Stimulated activated memory B cell treated with anti-CD40 and anti-IgM and Interleukin-4, amounts not matched to agents 10 μg/mL and 1 μg/mL and 100 μg/mL, for 72 hours (primary cell): ENCODE results near the gene HSD17B8.

Source experiments
- ATAC-seq: fragments of 150-1000 bp; cut with Tn5 transposase; 2 replicates; pipeline ENCODE4 v1.10.0; 2021
- H3K27ac Mint-ChIP-seq: one replicate; pipeline ENCODE4 v1.8.0; 2022; ENCODE audit warnings: mild to moderate bottlenecking, mixed read lengths
- H3K27me3 Mint-ChIP-seq: one replicate; pipeline ENCODE4 v1.8.0; 2022; ENCODE audit warnings: mixed read lengths
- H3K36me3 Mint-ChIP-seq: one replicate; pipeline ENCODE4 v1.8.0; 2022; ENCODE audit warnings: mixed read lengths
- H3K4me1 Mint-ChIP-seq: one replicate; pipeline ENCODE4 v1.8.0; 2022; ENCODE audit warnings: mixed read lengths
- H3K4me3 Mint-ChIP-seq: one replicate; pipeline ENCODE4 v1.8.0; 2022; ENCODE audit warnings: mild to moderate bottlenecking, moderate library complexity, mixed read lengths
- H3K9me3 Mint-ChIP-seq: one replicate; pipeline ENCODE4 v1.8.0; 2022; ENCODE audit warnings: mixed read lengths

HSD17B8 gene

GRCh38 chr6:33168284-33168601 lies 36.2 kb upstream of the HSD17B8 start:
- no peak for ATAC-seq
- H3K9me3 Mint-ChIP-seq = no peaks in the 10 kb centered on the region
- H3K27ac Mint-ChIP-seq = no peak overlapping the region
- H3K36me3 Mint-ChIP-seq = no peaks in the 10 kb centered on the region
- peaks cover 29% of the 10 kb centered on the region for H3K4me1 Mint-ChIP-seq
- H3K27me3 Mint-ChIP-seq = peaks cover 57% of the 10 kb centered on the region
- H3K4me3 Mint-ChIP-seq = no peak overlapping the region

DNA sequence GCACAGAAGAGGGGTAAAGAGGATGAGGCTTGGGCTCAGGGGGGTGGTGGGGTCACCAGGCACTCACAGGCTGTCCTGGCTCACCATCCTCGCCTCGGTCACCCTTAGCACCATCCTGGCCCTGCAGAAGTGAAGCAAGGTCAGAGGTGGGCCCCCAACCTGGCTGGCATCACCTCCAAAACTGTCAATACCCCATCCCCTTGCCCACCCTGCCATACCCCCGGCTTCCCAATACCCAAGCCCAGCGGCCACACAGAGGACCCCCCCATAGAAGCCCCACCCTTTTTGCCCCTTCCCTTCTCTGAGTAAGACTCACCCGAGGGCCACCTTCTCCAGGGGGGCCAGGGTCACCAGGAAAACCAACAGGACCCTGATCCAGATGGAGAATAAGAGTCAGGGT lies 35.8 kb upstream of the HSD17B8 start:
- H3K27me3 Mint-ChIP-seq = peaks cover 58% of the 10 kb centered on the region
- no peak for ATAC-seq
- no peaks in the 10 kb centered on the region for H3K9me3 Mint-ChIP-seq
- H3K4me1 Mint-ChIP-seq = peaks cover 29% of the 10 kb centered on the region
- no peak overlapping the region for H3K4me3 Mint-ChIP-seq
- H3K36me3 Mint-ChIP-seq = no peaks in the 10 kb centered on the region
- H3K27ac Mint-ChIP-seq = peak overlapping the region; percentile 69

GRCh38 chr6:33169291-33170175 lies 34.9 kb upstream of the HSD17B8 start:
- H3K27ac Mint-ChIP-seq = peak overlapping the region; percentile 69
- no peaks in the 10 kb centered on the region for H3K36me3 Mint-ChIP-seq

GRCh38 chr6:33170176-33171015 lies 34.1 kb upstream of the HSD17B8 start:
- H3K36me3 Mint-ChIP-seq = no peaks in the 10 kb centered on the region
- ATAC-seq = peak; percentile 69
- H3K27me3 Mint-ChIP-seq = peaks cover 56% of the 10 kb centered on the region
- peak overlapping the region; percentile 69 for H3K27ac Mint-ChIP-seq
- no peak overlapping the region for H3K4me3 Mint-ChIP-seq
- peaks cover 29% of the 10 kb centered on the region for H3K4me1 Mint-ChIP-seq
- no peaks in the 10 kb centered on the region for H3K9me3 Mint-ChIP-seq

More at GRCh38 chr6:33169291-33170175, 34.9 kb upstream of the HSD17B8 start:
- Mint-ChIP-seq H3K4me1 (peaks cover 29% of the 10 kb centered on the region), H3K27me3 (peaks cover 52% of the 10 kb centered on the region), H3K4me3 (no peak overlapping the region), H3K9me3 (no peaks in the 10 kb centered on the region)
- ATAC-seq = no peak

DNA sequence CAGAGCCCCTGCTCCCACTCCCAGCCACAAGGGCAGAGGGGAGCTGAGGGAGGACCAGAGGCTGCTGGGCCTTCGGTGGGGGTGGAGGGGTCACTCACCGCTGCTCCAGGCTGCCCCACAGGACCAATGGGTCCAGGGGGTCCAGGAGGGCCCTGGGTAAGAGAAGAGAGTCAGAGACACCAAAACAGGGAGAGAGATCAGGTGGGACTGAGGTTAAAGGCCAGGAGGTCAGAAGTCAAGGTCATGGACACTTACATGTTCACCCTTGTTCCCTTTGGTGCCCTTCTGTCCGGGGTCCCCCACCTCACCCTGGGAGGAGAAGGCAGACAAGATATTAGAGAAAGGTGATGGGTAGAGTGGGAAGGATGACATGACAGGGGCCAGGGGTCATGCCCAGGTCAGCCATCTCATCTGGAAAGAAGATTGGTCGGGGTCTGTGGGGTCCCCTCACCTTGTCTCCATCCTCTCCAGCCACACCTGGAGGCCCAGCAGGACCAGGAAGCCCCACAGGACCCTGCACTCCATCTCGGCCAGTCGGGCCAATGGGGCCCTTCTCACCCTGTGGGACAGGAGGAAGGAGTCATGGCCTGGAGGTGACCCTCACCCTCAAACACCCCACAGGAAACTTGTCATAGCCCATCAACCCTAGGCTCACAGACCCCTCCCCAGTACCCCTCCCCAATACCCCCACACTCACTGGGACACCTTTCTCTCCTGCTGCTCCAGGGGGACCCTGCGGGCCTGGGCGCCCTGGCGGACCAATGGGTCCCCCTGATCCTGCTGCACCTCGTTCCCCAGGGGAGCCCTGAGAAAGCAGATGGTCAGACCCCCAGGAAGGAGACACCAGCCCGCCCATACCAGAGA lies 33.2 kb upstream of the HSD17B8 start:
- no peak for ATAC-seq
- H3K27ac Mint-ChIP-seq = peak overlapping the region; percentile 69
- H3K4me1 Mint-ChIP-seq = peaks cover 29% of the 10 kb centered on the region
- H3K36me3 Mint-ChIP-seq = no peaks in the 10 kb centered on the region
- H3K4me3 Mint-ChIP-seq = no peak overlapping the region
- H3K27me3 Mint-ChIP-seq = peaks cover 56% of the 10 kb centered on the region
- H3K9me3 Mint-ChIP-seq = no peaks in the 10 kb centered on the region

DNA sequence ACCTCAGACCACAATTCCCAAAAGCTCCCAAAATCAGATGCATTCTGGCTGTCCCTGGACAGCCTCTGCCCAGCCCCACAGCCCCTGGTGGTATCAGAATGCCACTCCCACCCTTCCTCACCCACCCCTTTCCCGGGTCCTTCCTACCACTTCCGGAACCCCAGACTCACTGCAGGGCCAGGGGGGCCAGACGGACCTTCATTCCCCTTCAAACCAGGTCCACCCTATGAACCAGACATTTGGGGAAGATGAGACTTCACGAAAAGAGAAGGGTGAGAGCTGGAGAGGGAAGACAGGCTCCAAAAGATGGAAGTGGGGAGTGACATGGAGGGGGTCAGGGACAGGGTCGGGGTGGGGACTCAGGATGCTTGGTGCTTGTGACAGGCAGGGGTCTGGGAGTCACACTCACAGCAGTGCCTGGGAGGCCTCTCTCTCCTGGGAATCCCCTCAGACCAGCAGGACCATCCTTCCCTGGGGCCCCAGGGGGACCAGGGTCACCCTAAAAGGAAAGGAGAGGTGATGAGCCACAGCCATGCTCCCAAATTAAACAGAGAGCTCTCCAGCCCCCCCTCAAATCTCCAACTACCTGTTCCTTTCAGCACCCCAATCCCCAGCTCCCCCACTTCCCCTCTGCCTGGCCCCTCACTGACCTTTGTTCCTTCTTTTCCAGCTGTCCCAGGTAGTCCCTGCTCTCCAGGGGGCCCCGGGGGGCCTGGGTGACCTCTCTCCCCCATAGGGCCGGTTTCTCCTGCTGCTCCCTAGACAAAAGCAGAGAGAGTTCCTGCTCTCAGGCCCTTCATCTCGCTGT lies 32.4 kb upstream of the HSD17B8 start:
- Mint-ChIP-seq H3K27me3 (peaks cover 56% of the 10 kb centered on the region), H3K4me3 (no peak overlapping the region), H3K36me3 (no peaks in the 10 kb centered on the region), H3K27ac (peak overlapping the region; percentile 10), H3K4me1 (peaks cover 29% of the 10 kb centered on the region), H3K9me3 (no peaks in the 10 kb centered on the region)
- no peak for ATAC-seq

DNA sequence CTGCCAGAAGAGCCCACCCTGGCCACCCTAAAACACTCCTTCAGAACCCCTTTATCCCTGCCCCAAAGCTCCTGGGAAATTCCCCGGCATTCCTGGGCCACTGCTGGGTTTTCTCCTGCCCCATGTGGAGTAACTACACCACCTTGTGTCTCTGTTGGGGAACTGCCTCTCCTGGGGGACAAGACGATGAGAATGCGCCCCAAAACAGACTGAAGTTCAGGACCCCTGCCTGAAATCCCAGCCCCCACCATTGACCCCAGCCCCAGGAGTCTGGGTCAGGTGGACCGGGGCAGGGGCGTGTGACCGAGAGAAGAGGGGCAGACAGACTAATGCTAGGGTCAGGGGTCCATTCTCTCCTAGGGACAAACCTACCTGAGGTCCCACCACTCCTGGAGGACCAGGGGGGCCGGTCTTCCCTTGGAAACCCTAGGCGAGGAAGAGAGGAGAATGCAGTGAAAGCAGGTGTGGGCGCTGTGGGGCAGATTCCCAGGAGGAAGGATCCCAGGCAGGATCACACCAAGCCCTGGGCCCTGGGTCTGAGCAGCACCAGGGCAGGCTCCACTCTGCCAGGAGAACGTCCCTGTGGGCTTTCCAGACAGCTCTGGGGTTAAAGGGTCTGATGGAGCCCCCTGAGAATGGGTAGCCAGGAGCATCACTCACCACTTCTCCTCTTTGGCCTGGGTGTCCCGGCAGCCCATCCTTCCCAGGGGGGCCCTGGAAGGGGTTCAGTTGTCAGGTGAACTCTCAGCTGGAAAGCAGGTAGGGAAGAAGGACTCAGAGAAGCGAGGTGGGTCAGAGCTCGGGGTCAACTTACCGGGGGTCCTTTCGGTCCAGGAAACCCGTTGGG lies 31.5 kb upstream of the HSD17B8 start:
- no peak for ATAC-seq
- Mint-ChIP-seq H3K9me3 (no peaks in the 10 kb centered on the region), H3K27me3 (peaks cover 64% of the 10 kb centered on the region), H3K4me1 (peaks cover 29% of the 10 kb centered on the region), H3K27ac (peak overlapping the region; percentile 10), H3K4me3 (no peak overlapping the region), H3K36me3 (no peaks in the 10 kb centered on the region)

DNA sequence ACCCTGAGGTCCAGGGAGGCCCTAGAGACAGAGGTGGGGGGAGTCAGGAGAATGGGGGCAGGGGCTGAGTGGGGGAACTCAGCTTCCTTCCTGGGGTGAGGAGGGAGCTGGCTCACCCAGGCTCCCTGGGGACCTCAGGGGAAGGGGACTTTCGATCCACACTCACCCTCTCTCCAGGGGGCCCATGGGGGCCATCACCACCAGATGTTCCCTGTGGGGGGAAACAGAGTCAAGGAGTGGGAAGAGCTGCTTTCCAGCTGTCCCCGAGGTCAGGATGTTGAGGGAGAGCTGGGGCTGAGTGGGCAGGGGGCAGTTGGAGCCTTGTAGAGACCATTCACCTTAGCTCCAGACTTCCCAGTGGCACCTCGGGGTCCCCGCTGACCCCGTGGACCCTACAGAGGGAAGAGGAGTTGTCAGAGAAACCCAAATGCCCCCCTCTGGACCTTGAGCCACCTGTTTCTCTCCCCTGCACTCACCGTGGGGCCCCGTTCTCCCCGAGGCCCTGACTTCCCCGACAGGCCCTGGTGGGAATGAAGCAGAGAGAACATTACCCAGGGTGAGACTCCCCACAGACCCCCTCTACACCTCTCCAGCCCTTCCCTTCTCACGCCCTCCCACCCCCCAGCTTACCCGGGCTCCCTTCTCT lies 30.8 kb upstream of the HSD17B8 start:
- Mint-ChIP-seq H3K36me3 (no peaks in the 10 kb centered on the region), H3K9me3 (no peaks in the 10 kb centered on the region), H3K27me3 (peaks cover 71% of the 10 kb centered on the region), H3K27ac (no peak overlapping the region), H3K4me3 (no peak overlapping the region), H3K4me1 (peaks cover 29% of the 10 kb centered on the region)
- no peak for ATAC-seq

DNA sequence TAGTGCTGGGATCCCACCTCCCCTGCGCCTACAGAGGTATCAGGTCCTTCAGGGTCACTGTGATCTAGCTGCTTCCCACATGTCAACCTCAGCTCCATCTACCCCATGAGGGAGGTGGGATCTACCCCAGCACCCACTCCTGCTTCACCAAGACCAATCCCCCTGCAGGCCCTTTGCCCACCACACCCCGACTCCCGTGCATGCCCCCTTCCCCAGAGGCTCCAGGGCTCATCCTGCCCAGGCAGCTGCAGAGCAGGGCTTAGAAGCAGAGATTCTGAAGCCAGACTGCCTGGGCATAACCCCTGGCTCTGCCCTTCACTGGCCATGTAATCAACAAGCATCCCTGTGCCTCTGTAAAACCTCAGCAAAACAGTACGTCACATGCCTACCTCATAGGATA lies 29.7 kb upstream of the HSD17B8 start:
- Mint-ChIP-seq H3K9me3 (no peaks in the 10 kb centered on the region), H3K27me3 (peaks cover 63% of the 10 kb centered on the region), H3K4me3 (no peak overlapping the region), H3K4me1 (peaks cover 19% of the 10 kb centered on the region), H3K36me3 (no peaks in the 10 kb centered on the region), H3K27ac (no peak overlapping the region)
- no peak for ATAC-seq

GRCh38 chr6:33175436-33176069 lies 28.9 kb upstream of the HSD17B8 start:
- H3K4me1 Mint-ChIP-seq = peaks cover 12% of the 10 kb centered on the region
- no peaks in the 10 kb centered on the region for H3K36me3 Mint-ChIP-seq
- no peak for ATAC-seq
- H3K27me3 Mint-ChIP-seq = peaks cover 63% of the 10 kb centered on the region
- H3K27ac Mint-ChIP-seq = no peak overlapping the region
- no peaks in the 10 kb centered on the region for H3K9me3 Mint-ChIP-seq
- no peak overlapping the region for H3K4me3 Mint-ChIP-seq

DNA sequence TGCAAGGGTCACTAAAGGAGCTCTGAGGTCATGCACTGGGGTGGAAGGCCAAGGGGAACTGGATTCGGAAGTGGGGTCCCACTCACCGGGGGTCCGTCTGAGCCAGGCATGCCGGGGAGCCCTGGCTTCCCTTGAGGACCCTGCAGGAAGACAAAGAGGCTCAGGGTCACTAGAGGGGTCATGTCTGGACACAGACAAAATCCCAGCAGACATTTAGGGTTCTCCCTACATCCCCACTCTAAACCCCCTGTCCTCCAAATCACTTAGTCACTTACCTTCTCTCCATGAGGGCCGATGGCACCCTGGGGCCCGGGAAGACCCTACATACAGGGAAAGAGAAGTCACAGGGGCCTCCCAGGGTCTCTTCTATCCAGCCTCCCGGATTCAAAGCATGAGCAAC lies 27.5 kb upstream of the HSD17B8 start:
- Mint-ChIP-seq H3K4me1 (peaks cover 7% of the 10 kb centered on the region), H3K36me3 (no peaks in the 10 kb centered on the region), H3K27me3 (peaks cover 63% of the 10 kb centered on the region), H3K9me3 (no peaks in the 10 kb centered on the region), H3K4me3 (no peak overlapping the region), H3K27ac (no peak overlapping the region)
- no peak for ATAC-seq

DNA sequence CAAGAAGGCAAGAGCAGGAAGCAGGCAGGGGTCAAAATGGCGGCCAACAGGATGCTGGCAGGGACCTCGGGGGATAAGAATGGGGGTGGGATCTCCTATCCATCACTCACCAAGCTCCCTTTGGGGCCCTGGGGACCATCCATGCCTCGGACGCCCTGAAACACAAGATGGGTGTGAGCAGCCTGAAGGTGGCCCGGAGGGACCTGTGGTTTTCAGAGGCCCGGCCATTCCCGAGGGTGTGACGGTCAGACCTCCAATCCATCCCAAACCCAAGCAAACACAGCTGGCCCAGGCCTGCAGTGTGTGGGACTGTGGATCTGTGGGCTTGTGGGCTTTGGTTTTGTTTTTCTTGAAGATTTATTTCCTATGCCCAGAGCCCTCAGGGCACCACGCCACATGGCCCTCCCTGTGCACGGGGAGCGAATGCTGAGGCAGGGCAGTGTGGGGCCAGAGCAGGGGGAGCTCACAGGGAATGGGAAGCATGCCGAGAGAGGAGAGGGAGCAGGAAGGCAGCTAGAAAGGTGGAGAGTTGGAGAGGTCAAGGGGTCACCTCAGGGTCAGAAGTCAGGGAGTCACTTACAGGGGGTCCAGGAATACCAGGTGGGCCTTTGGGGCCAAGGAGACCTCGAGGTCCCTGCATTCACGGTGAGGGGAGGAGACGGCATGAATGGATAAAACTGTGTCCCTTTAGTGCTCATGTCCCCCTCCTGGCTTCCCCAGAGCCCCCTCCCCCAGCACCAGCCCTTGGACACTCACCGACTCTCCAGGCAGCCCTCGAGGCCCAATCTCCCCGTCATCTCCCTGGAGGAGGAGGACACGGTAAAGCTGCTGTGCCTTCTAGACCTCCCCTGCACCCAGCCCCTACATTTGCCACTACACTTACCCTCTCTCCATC lies 26.7 kb upstream of the HSD17B8 start:
- Mint-ChIP-seq H3K9me3 (peaks cover 3% of the 10 kb centered on the region), H3K4me3 (no peak overlapping the region)
- no peak for ATAC-seq

More for the DNA sequence above, 26.7 kb upstream of the HSD17B8 start:
- Mint-ChIP-seq H3K27me3 (peaks cover 54% of the 10 kb centered on the region), H3K36me3 (peaks cover 3% of the 10 kb centered on the region), H3K4me1 (peaks cover 4% of the 10 kb centered on the region), H3K27ac (no peak overlapping the region)
